Activated CD8-positive, alpha-beta memory T cell treated with anti-CD3 and anti-CD28 coated beads, Interleukin-2, amount 10 ng/mL, durations not matched to agents 7 days and 5 days (primary cell): ENCODE measurements around the gene LRBA. TPM values are rescaled to one million over a fixed set of nuclear protein-coding genes. Genes with fewer than 3 reads are reported as not detected.
"Not testable (repeated sequence)": the region's sequence is repeated elsewhere in the genome, so short reads cannot be mapped to it uniquely, and the experiment has no call there.

Source experiments
- ATAC-seq: fragments of 150-1000 bp; cut with Tn5 transposase; one replicate; pipeline ENCODE4 v1.10.0; 2021; ENCODE audit warnings: moderate library complexity
- CTCF ChIA-PET: fragments of 350-600 bp; sonication (Branson Sonifier 250); formaldehyde crosslinking; loops from one replicate; lab custom pipeline; 2021; ENCODE audit warnings: antibody characterized with exemption; lab: Charles Lee
- DNase-seq: peaks from one replicate; pipeline ENCODE4 v3.0.0-alpha.2; 2020
- H3K27ac Mint-ChIP-seq: one replicate; pipeline ENCODE4 v1.8.0; 2021; ENCODE audit warnings: mild to moderate bottlenecking, mixed read lengths
- H3K27me3 Mint-ChIP-seq: one replicate; pipeline ENCODE4 v1.8.0; 2021; ENCODE audit warnings: mixed read lengths
- H3K36me3 Mint-ChIP-seq: one replicate; pipeline ENCODE4 v1.8.0; 2021; ENCODE audit warnings: mild to moderate bottlenecking, mixed read lengths
- H3K4me1 Mint-ChIP-seq: one replicate; pipeline ENCODE4 v1.8.0; 2021; ENCODE audit warnings: mixed read lengths
- H3K4me3 Mint-ChIP-seq: one replicate; pipeline ENCODE4 v1.8.0; 2021; ENCODE audit warnings: mild to moderate bottlenecking, moderate library complexity, mixed read lengths
- H3K9me3 Mint-ChIP-seq: one replicate; pipeline ENCODE4 v1.8.0; 2022; ENCODE audit warnings: low read depth, mixed read lengths
- total RNA-seq, 2 experiments: library from RNA; stranded (reverse); gene quantifications; one replicate each; pipeline ENCODE4 v1.2.3, GENCODE V29; 2021

The LRBA gene
- total RNA-seq, 2 experiments from 2014 or later: 59.2 to 60.2 TPM

DNA sequence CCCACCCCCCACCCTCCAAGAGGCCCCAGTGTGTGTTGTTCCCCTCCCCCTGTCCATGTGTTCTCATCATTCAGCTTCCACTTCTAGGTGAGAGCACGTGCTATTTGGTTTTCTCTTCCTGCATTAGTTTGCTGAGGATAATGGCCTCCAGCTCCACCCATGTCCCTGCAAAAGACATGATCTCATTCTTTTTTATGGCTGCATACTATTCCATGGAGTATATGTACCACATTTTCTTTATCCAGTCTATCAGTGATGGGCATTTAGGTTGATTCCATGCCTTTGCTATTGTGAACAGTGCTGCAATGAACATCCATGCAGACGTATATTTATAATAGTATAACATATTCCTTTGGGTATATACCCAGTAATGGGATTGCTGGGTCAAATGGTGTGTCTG lies 628.7 kb downstream of the LRBA start:
- CTCF ChIA-PET, H3K9me3 Mint-ChIP-seq, DNase-seq, H3K4me1 Mint-ChIP-seq, H3K4me3 Mint-ChIP-seq, ATAC-seq, H3K27ac Mint-ChIP-seq, H3K27me3 Mint-ChIP-seq: not testable (repeated sequence)
- H3K36me3 Mint-ChIP-seq: peaks cover 12% of the 10 kb centered on the region

DNA sequence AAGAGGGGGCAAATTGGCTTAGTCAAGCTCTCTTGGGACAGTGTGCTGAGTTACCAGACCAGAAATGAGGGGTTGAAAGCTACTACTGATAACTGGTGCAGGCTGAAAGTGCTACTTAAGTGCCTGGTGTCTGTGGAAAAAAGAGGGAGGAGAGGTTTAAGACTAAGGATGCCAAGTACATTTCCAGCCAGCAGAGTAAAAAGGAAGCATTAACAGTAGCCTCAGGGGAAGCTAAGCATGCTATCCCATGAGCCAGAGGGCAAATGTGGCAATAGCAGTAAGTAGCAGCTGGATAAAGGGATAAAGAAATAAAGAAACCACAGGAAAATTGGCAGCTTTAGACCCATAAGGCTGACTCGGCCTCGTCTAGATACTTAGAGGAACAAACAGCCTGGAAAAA lies 629.5 kb downstream of the LRBA start:
- DNase-seq: no peak
- no peak overlapping the region for H3K4me3 Mint-ChIP-seq
- peaks cover 2% of the 10 kb centered on the region for H3K9me3 Mint-ChIP-seq
- H3K27me3 Mint-ChIP-seq: no peaks in the 10 kb centered on the region
- no peak overlapping the region for H3K27ac Mint-ChIP-seq
- H3K4me1 Mint-ChIP-seq: no peaks in the 10 kb centered on the region
- CTCF ChIA-PET: no interaction called here
- peaks cover 7% of the 10 kb centered on the region for H3K36me3 Mint-ChIP-seq
- ATAC-seq: no peak

DNA sequence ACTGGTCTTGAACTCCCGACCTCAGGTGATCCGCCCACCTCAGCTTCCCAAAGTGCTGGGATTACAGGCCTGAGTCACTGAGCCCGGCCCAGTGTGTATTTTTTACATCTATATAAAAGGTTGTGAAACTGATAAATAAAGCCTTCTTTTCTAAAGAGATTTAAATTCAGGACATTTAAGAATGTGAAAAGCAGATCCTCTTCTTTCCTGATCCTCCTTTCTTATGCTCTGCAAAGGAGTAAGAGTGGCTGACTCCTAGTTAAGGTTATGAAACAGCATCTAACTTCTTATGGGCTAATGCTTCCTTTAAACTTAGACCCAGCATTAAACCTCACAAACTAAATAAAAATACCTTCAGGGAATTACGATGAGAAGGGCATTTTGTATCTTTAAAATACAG lies 630.8 kb downstream of the LRBA start:
- H3K27ac Mint-ChIP-seq: no peak overlapping the region
- ATAC-seq (no peak), DNase-seq (no peak)
- H3K27me3 Mint-ChIP-seq: no peaks in the 10 kb centered on the region
- H3K36me3 Mint-ChIP-seq: peaks cover 6% of the 10 kb centered on the region
- no peaks in the 10 kb centered on the region for H3K4me1 Mint-ChIP-seq
- H3K9me3 Mint-ChIP-seq: no peaks in the 10 kb centered on the region
- no peak overlapping the region for H3K4me3 Mint-ChIP-seq
- CTCF ChIA-PET: no interaction called here

DNA sequence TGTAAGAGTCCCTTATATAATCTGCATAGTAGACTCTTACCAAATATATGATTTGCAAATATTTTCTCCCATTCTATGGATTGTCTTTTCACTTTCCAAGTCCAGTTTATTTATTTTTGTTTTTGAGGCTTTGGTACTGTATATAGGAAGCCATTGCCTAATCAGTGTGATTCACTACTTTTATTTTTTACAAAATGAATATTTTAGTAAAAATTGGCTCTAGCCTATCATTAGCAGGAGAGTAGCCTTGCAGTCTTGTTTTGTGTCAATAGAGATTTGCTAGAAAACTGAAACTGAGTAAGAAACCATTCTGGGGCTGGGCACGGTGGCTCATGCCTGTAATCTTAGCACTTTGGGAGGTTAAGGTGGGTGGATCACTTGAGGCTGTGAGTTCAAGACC lies 633.1 kb downstream of the LRBA start:
- DNase-seq: no peak
- no peak for ATAC-seq
- no peaks in the 10 kb centered on the region for H3K9me3 Mint-ChIP-seq
- no peak overlapping the region for H3K4me3 Mint-ChIP-seq
- H3K27me3 Mint-ChIP-seq: no peaks in the 10 kb centered on the region
- peaks cover 7% of the 10 kb centered on the region for H3K36me3 Mint-ChIP-seq
- CTCF ChIA-PET: no interaction called here
- H3K27ac Mint-ChIP-seq: no peak overlapping the region
- H3K4me1 Mint-ChIP-seq: no peaks in the 10 kb centered on the region

DNA sequence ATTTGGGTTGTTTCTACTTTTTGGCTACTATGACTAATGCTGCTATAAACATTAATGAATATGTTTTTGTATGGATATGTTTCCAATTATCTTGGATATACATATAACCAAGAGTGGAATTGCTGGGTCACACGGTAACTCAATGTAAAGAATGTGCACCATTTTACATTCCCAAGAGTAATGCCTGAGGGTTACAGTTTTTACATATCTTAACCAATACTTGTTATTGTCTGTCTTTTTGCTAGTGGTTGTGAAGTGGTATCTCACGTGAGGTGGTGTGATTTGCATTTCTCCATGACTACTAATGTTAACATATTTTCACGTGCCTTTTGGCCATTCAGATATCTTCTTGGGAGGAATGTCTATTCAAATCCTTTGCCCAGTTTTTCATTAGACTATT lies 633.5 kb downstream of the LRBA start:
- H3K36me3 Mint-ChIP-seq: peaks cover 6% of the 10 kb centered on the region
- CTCF ChIA-PET: no interaction called here
- no peak for DNase-seq
- no peaks in the 10 kb centered on the region for H3K27me3 Mint-ChIP-seq
- ATAC-seq: no peak
- no peaks in the 10 kb centered on the region for H3K4me1 Mint-ChIP-seq
- H3K9me3 Mint-ChIP-seq: no peaks in the 10 kb centered on the region
- H3K27ac Mint-ChIP-seq: no peak overlapping the region
- H3K4me3 Mint-ChIP-seq: no peak overlapping the region

DNA sequence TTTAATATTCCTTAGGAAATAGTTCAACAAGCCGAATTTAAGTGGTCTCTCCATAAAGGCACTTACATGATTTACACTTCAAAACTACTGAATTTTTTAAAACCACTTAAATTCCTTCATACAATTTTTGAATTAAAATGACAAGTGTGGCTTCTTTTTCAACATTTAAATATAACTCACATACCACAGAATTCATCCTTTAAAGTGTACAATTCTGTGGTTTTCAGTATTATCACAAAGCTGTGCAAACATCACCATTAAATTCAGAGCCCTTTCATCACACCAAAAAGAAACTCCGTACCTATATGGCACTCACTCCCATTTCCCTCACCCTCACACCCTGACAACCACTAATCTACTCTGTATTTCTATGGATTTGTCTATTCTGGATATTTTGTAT lies 634.0 kb downstream of the LRBA start:
- H3K27ac Mint-ChIP-seq: no peak overlapping the region
- peaks cover 6% of the 10 kb centered on the region for H3K36me3 Mint-ChIP-seq
- no peak for DNase-seq
- H3K27me3 Mint-ChIP-seq: no peaks in the 10 kb centered on the region
- ATAC-seq: no peak
- H3K9me3 Mint-ChIP-seq: no peaks in the 10 kb centered on the region
- CTCF ChIA-PET: no interaction called here
- no peaks in the 10 kb centered on the region for H3K4me1 Mint-ChIP-seq
- no peak overlapping the region for H3K4me3 Mint-ChIP-seq

DNA sequence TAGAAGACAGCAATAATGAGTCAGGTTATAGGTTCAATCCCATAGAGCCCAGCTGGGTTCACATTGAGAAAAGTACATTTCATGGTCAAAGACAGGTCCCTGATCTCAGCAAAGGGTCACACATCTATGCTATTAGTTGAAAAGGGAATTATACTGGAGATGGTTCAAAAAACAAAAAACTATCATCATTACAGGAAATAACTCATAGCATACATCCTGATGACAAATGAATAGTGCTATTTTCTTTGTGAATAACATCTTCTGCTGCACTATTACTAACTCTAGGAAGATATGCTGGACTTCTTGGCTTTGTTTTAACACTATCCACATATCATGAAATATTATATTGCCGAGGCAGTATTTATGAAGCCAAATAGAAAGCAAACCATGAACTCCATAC lies 635.6 kb downstream of the LRBA start:
- Mint-ChIP-seq H3K4me3 (no peak overlapping the region), H3K4me1 (no peaks in the 10 kb centered on the region), H3K9me3 (no peaks in the 10 kb centered on the region), H3K36me3 (peaks cover 6% of the 10 kb centered on the region), H3K27ac (no peak overlapping the region), H3K27me3 (no peaks in the 10 kb centered on the region)
- ATAC-seq: no peak
- no peak for DNase-seq
- CTCF ChIA-PET: no interaction called here

DNA sequence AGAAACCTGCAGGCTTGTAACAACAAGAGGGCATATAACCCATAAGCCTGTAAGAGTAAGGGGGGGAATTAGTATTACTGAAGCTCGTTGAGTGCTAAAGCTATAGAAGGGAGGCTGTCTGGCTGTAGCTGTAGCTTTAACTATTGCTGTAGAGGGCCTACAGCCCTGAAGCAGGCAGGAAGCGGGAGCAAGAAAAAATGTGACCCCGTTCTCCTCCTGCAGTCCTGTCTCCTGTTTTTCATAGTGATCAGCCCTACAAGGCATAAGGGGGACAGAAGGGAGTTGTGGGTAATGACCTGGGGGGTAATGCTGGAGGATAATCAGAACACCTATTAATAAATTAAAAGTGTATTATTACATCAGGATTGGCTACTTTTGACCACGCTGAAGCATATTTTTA lies 640.1 kb downstream of the LRBA start:
- Mint-ChIP-seq H3K4me3 (no peak overlapping the region), H3K4me1 (no peaks in the 10 kb centered on the region), H3K27me3 (no peaks in the 10 kb centered on the region), H3K27ac (no peak overlapping the region), H3K9me3 (peaks cover 3% of the 10 kb centered on the region), H3K36me3 (peaks cover 11% of the 10 kb centered on the region)
- no peak for ATAC-seq
- no peak for DNase-seq
- CTCF ChIA-PET: no interaction called here

DNA sequence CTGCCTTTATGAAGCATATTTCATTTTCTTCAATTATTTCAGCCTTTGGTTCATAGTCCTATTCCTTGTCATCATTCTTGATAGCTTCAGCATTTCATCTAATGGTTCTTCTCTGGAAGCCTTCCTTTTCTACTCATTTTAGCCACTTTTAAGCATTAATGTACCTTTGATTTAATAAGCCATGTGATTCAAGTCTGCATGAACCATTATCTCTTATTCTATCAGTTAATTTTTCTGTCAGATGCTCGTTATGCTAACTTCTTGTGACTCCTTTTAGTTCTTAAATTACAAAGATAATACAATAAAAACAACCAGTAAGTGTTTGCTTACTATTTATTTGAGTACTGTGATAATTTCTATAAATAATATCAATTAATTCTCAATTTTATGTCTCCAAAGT lies 643.2 kb downstream of the LRBA start:
- peaks cover 7% of the 10 kb centered on the region for H3K4me1 Mint-ChIP-seq
- H3K9me3 Mint-ChIP-seq: peaks cover 3% of the 10 kb centered on the region
- no peak for ATAC-seq
- H3K27ac Mint-ChIP-seq: no peak overlapping the region
- no peak overlapping the region for H3K4me3 Mint-ChIP-seq
- peaks cover 8% of the 10 kb centered on the region for H3K36me3 Mint-ChIP-seq
- no peak for DNase-seq
- CTCF ChIA-PET: no interaction called here
- no peaks in the 10 kb centered on the region for H3K27me3 Mint-ChIP-seq

DNA sequence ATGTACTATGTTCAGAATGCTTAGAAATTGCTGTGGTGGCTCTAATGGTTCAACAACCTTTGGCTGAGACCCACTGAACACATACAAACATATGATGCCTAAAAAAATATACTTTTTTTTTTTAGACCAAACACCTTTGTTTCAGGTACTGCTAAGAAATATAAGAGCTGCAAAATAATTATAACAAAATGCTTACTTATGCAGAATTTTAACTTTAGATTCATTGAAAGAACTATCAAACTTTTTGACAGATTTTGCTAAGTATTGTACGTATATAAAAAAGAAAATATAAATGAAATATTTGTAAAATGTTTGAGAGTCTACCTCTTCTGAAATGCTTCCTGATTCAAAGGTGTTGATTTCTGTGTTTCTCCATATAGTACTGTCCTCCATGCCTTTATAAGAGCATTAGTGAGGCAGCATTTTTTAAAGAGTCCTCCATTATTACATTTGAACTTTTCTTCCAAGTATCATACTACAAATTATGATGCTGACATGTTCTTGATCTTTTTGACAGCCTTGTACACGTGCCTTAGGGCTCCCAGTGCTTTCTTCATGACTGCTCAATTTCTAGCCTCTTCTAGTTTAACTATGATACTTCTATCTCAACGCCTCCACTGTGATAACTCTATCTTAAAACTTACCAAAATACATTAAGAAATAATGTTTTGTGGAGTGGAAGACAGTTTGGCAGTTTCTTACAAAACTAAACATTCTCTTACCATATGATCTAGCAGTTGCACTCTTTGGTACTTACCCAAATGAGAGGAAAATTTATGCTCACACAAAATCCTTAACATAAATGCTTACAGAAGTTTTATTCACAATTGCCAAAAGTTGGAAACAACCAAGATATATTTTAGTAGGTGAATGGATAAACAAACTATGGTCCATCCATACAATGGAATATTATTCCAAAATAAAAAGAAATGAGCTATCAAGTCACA lies 645.4 kb downstream of the LRBA start:
- H3K36me3 Mint-ChIP-seq: peaks cover 8% of the 10 kb centered on the region
- peaks cover 3% of the 10 kb centered on the region for H3K9me3 Mint-ChIP-seq
- no peak for ATAC-seq
- no peak for DNase-seq
- H3K27ac Mint-ChIP-seq: no peak overlapping the region
- CTCF ChIA-PET: no interaction called here
- H3K4me1 Mint-ChIP-seq: peaks cover 7% of the 10 kb centered on the region
- H3K4me3 Mint-ChIP-seq: no peak overlapping the region
- H3K27me3 Mint-ChIP-seq: no peaks in the 10 kb centered on the region

DNA sequence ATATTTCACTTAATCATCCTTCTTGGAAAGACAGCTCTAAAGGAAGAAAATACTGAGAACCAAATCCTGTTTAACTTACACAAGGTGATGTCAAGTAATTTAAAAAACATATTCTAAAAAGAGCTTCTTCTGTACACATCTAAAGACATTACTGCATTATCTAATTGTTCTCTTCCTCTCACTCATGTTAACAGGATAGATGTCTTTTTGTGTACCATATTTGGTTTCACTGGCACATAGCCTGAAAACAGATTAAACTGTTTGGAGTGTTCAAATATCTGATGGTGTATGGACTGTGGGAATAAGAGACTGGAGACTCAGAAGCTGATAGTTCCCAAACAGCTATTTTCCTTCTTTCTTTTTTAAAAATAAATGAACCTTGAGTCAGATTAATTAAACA lies 646.4 kb downstream of the LRBA start:
- Mint-ChIP-seq H3K4me3 (no peak overlapping the region), H3K27me3 (no peaks in the 10 kb centered on the region), H3K27ac (no peak overlapping the region), H3K36me3 (peaks cover 8% of the 10 kb centered on the region), H3K9me3 (peaks cover 3% of the 10 kb centered on the region), H3K4me1 (peaks cover 15% of the 10 kb centered on the region)
- ATAC-seq (no peak), DNase-seq (no peak)
- CTCF ChIA-PET: no interaction called here

DNA sequence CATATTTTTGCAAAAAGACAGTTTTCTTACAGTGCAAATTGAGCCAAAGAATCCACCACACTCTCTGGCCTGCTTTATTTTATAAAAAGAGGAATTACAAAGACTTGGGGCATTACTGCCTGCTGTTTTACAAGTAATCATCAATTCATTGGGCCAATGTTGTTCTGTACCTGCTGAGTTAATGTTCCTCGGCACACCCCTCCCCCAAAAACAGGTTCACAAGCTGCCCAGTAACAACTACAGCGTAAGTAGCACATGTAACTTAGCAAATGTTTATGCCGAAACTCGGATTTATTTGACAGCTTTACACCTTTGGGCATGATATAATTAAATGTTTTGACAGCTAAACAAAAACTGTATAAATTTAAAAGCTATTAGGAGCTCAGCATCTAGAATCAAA lies 647.8 kb downstream of the LRBA start:
- no peak for ATAC-seq

DNA sequence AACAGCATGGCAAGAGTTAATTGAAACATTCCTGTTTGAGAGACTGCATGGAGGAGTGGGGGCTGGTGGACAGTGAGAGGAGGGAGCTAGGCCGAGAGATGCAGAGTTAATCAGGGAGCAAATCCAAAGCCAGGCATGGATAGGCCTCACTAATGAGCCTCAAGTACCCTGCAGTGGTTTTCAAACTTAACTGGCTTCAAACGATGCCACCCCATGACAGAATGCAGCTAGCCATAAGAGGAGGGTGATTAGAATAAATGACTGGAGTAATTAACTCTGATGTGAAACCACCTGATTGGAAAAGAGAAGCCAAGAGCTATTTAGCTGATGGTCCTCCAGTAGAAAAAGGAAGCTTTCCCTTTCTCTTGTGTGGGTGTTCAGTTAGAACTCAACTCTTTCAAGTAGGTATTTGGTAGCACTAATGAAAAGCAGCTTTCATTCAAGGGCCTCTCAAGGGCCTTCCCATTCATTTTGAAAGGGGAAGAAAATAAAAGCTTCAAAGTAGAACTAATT lies 648.5 kb downstream of the LRBA start:
- no peak for ATAC-seq
- H3K4me3 Mint-ChIP-seq: no peak overlapping the region
- H3K4me1 Mint-ChIP-seq: peaks cover 15% of the 10 kb centered on the region
- H3K27ac Mint-ChIP-seq: no peak overlapping the region
- H3K36me3 Mint-ChIP-seq: peaks cover 2% of the 10 kb centered on the region
- H3K9me3 Mint-ChIP-seq: no peaks in the 10 kb centered on the region
- DNase-seq: no peak
- CTCF ChIA-PET: no interaction called here
- H3K27me3 Mint-ChIP-seq: no peaks in the 10 kb centered on the region

More for the DNA sequence above, 647.8 kb downstream of the LRBA start:
- peaks cover 15% of the 10 kb centered on the region for H3K4me1 Mint-ChIP-seq
- no peak overlapping the region for H3K4me3 Mint-ChIP-seq
- H3K9me3 Mint-ChIP-seq: no peaks in the 10 kb centered on the region
- H3K27ac Mint-ChIP-seq: no peak overlapping the region
- peaks cover 2% of the 10 kb centered on the region for H3K36me3 Mint-ChIP-seq
- CTCF ChIA-PET: no interaction called here
- no peak for DNase-seq
- H3K27me3 Mint-ChIP-seq: no peaks in the 10 kb centered on the region
